Mucosa of descending colon (tissue), 3 donors: ENCODE data around the gene TSPAN5. TPM values are rescaled to one million over a fixed set of nuclear protein-coding genes. Genes with fewer than 3 reads are reported as not detected.

Experiments used
- ATAC-seq: fragments of 200-7000 bp; cut with Tn5 transposase; one replicate; pipeline ENCODE4 v1.9.1; 2020; ENCODE audit warnings: mild to moderate bottlenecking, moderate library complexity
- DNase-seq, 3 donors: peaks; one replicate each; pipeline ENCODE4 v3.0.0-alpha.2; 2020
- H3K36me3 ChIP-seq: fragments of 200-600 bp; one replicate; pipeline ENCODE4 v1.8.0; 2021; ENCODE audit warnings: low read depth, mild to moderate bottlenecking
- H3K4me1 ChIP-seq: fragments of 200-600 bp; one replicate; pipeline ENCODE4 v1.8.0; 2021; ENCODE audit warnings: low read depth, mild to moderate bottlenecking
- H3K4me3 ChIP-seq: fragments of 200-600 bp; one replicate; pipeline ENCODE4 v1.8.0; 2021; ENCODE audit warnings: mild to moderate bottlenecking
- H3K9me3 ChIP-seq: fragments of 200-600 bp; one replicate; pipeline ENCODE4 v1.8.0; 2021; ENCODE audit warnings: mild to moderate bottlenecking
- CTCF ChIP-seq: fragments of 200-600 bp; IDR thresholded peaks from one replicate; pipeline ENCODE4 v1.8.0; 2022; ENCODE audit warnings: antibody characterized with exemption, mild to moderate bottlenecking
- intact Hi-C, 2 donors: fragments of 100-400 bp; cut with DNase I in 1 of 2; cut with micrococcal nuclease in 1 of 2; formaldehyde crosslinking; loops; one replicate each; pipeline versions ENCODE4 v1.11.0 to v1.11.1; 2022; cut with DNase I, micrococcal nuclease
- total RNA-seq, 3 donors: library from RNA; stranded (reverse); fragmentation: NEBNext Ultra II Directional in 2 of 3; extraction: Animal tissue kit (Norgen Biotek cat#: 25700) in 2 of 3; gene quantifications; one replicate each; pipeline versions ENCODE4 v1.2.1 to v1.2.4, GENCODE V29; 2021 to 2023
- donor health status: DM: no; HTN: no; CAD: no; lungs with moderate emphysema.
- donor health status: DM: no; HTN: no; CAD: no.
- donor health status: DM: no; HTN: yes; CAD: no.

Gene TSPAN5
- total RNA-seq, 3 donors from 2014 or later: 3.9 to 11.8 (median 4.9) TPM

GRCh38 chr4:98527534-98528269 lies 130.7 kb downstream of the TSPAN5 start:
- intact Hi-C loops: no loop called here
- Histone ChIP-seq H3K36me3 (no peaks in the 10 kb centered on the region), H3K4me3 (no peak overlapping the region), H3K4me1 (no peaks in the 10 kb centered on the region), H3K9me3 (no peaks in the 10 kb centered on the region)
- TF ChIP-seq CTCF: no peak
- ATAC-seq: no peak
- DNase-seq: no peak

GRCh38 chr4:98524230-98524629 lies 134.2 kb downstream of the TSPAN5 start:
- ATAC-seq: no peak
- Histone ChIP-seq H3K9me3 (no peaks in the 10 kb centered on the region), H3K4me1 (no peaks in the 10 kb centered on the region), H3K4me3 (no peak overlapping the region), H3K36me3 (no peaks in the 10 kb centered on the region)
- DNase-seq: no peak
- intact Hi-C loops: no loop called here
- TF ChIP-seq CTCF: no peak

- no peak for TF ChIP-seq CTCF
Observed at GRCh38 chr4:98522636-98523395, 135.6 kb downstream of the TSPAN5 start.

GRCh38 chr4:98522062-98522461 lies 136.3 kb downstream of the TSPAN5 start:
- no peaks in the 10 kb centered on the region for H3K9me3 ChIP-seq
- ATAC-seq (no peak), DNase-seq (no peak)
- no peak overlapping the region for H3K4me3 ChIP-seq
- TF ChIP-seq CTCF: no peak
- intact Hi-C loops: no loop called here
- H3K36me3 ChIP-seq: no peaks in the 10 kb centered on the region
- no peaks in the 10 kb centered on the region for H3K4me1 ChIP-seq

More at GRCh38 chr4:98522636-98523395, 135.6 kb downstream of the TSPAN5 start:
- Histone ChIP-seq H3K4me3 (no peak overlapping the region), H3K9me3 (no peaks in the 10 kb centered on the region), H3K4me1 (no peaks in the 10 kb centered on the region), H3K36me3 (no peaks in the 10 kb centered on the region)
- DNase-seq: no peak
- intact Hi-C loops: no loop called here
- no peak for ATAC-seq

- Histone ChIP-seq H3K4me3 (no peak overlapping the region), H3K4me1 (no peaks in the 10 kb centered on the region), H3K9me3 (no peaks in the 10 kb centered on the region), H3K36me3 (no peaks in the 10 kb centered on the region)
- intact Hi-C loops: no loop called here
- no peak for TF ChIP-seq CTCF
- DNase-seq (no peak), ATAC-seq (no peak)
Observed at GRCh38 chr4:98521486-98521885, 136.9 kb downstream of the TSPAN5 start.
